Measurements from ENCODE around the gene GPR52. TPM values are rescaled to one million over a fixed set of nuclear protein-coding genes. Genes with fewer than 3 reads are reported as not detected.

Gene GPR52
- total and polyA plus RNA-seq, 7 donors: 0.28 to 2.5 (median 1.5) TPM; not detected in 2

DNA sequence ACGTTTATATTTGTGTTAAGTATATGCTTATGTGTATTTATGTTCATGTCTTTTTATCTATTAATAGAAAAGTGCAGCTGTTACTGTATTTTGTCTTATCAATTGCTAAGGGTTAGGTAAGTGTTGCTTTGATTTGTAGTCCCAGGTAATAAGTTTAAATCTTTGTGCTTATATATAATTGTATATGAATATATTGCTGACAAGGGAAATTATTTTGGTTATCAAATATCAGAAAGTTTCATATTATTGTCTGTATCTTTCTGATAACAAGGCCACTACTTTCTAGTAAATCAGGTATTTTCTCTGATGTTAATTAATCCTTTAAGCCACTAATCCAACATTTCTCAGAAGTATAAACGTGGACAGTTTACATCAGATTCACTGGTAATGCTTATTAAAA, 21.3 kb downstream of the GPR52 start:
- H3K27me3 ChIP-seq: no peaks in the 10 kb centered on the region
- H3K9me3 ChIP-seq: no peaks in the 10 kb centered on the region
- H3K4me1 ChIP-seq: no peaks in the 10 kb centered on the region
- no peak overlapping the region for H3K27ac ChIP-seq
- no peak for TF ChIP-seq POLR2AphosphoS5 (IDR thresholded peaks at IDR 0.05)
- TF ChIP-seq, protein P1, sequence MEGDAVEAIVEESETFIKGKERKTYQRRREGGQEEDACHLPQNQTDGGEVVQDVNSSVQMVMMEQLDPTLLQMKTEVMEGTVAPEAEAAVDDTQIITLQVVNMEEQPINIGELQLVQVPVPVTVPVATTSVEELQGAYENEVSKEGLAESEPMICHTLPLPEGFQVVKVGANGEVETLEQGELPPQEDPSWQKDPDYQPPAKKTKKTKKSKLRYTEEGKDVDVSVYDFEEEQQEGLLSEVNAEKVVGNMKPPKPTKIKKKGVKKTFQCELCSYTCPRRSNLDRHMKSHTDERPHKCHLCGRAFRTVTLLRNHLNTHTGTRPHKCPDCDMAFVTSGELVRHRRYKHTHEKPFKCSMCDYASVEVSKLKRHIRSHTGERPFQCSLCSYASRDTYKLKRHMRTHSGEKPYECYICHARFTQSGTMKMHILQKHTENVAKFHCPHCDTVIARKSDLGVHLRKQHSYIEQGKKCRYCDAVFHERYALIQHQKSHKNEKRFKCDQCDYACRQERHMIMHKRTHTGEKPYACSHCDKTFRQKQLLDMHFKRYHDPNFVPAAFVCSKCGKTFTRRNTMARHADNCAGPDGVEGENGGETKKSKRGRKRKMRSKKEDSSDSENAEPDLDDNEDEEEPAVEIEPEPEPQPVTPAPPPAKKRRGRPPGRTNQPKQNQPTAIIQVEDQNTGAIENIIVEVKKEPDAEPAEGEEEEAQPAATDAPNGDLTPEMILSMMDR (IDR thresholded peaks at IDR 0.05): no peak
- no peak for TF ChIP-seq EP300 (IDR thresholded peaks at IDR 0.05)
- TF ChIP-seq POLR2A (IDR thresholded peaks at IDR 0.05): no peak
- WGBS, 2 donors: 75 to 84% methylated on average over 2 of the region's 2 CpGs
- DNase-seq: no peak
- intact Hi-C loops (cut with DNase I): no loop called here
- no peaks in the 10 kb centered on the region for H3K36me3 ChIP-seq
- H3K4me3 ChIP-seq: no peak overlapping the region

DNA sequence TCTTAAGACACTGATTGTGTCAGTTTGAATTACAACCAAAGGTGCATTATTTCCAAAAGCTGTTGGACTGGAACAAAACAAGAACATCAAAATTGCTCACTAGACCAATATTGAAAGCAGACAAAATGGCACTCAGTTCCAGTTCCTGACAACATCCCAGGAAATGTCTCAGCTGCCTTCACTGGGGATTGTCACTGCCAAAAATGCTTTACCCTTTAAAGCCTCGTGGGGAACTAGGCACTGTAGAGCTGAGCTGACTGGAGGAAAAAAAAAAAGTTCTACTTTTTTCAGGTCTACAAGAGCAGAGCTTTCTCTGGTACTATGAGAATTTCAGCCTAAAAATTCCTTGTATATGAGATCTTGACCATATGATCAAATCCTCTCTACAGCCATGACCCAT, 21.9 kb downstream of the GPR52 start:
- no peak overlapping the region for H3K27ac ChIP-seq
- H3K4me1 ChIP-seq: no peaks in the 10 kb centered on the region
- TF ChIP-seq EP300 (IDR thresholded peaks at IDR 0.05): no peak
- TF ChIP-seq POLR2A (IDR thresholded peaks at IDR 0.05): no peak
- TF ChIP-seq POLR2AphosphoS5 (IDR thresholded peaks at IDR 0.05): no peak
- TF ChIP-seq, protein P1 (IDR thresholded peaks at IDR 0.05): no peak
- no peak for DNase-seq
- H3K4me3 ChIP-seq: no peak overlapping the region
- no peaks in the 10 kb centered on the region for H3K27me3 ChIP-seq
- H3K36me3 ChIP-seq: no peaks in the 10 kb centered on the region
- WGBS, 2 donors: 60 to 68% methylated on average over 1 of the region's 1 CpG
- no peaks in the 10 kb centered on the region for H3K9me3 ChIP-seq
- intact Hi-C loops (cut with DNase I): no loop called here

GRCh38 chr1:174479281-174479680, 31.5 kb downstream of the GPR52 start:
- WGBS, 2 donors: 97% methylated on average over 1 of the region's 1 CpG
- no peak for DNase-seq
- Histone ChIP-seq H3K9me3 (no peaks in the 10 kb centered on the region), H3K27ac (no peak overlapping the region), H3K27me3 (no peaks in the 10 kb centered on the region), H3K4me3 (no peak overlapping the region), H3K4me1 (no peaks in the 10 kb centered on the region), H3K36me3 (no peaks in the 10 kb centered on the region)
- TF ChIP-seq, protein P1 (IDR thresholded peaks at IDR 0.05): no peak
- no peak for TF ChIP-seq EP300 (IDR thresholded peaks at IDR 0.05)
- TF ChIP-seq POLR2A (IDR thresholded peaks at IDR 0.05): no peak
- TF ChIP-seq POLR2AphosphoS5 (IDR thresholded peaks at IDR 0.05): no peak
- intact Hi-C loops (cut with DNase I): no loop called here

GRCh38 chr1:174480324-174480723, 32.6 kb downstream of the GPR52 start:
- no peak for DNase-seq
- Histone ChIP-seq H3K4me1 (no peaks in the 10 kb centered on the region), H3K36me3 (no peaks in the 10 kb centered on the region), H3K4me3 (no peak overlapping the region), H3K27me3 (no peaks in the 10 kb centered on the region), H3K9me3 (no peaks in the 10 kb centered on the region), H3K27ac (no peak overlapping the region)
- 89 to 93% methylated on average over 1 of the region's 1 CpG for WGBS, 2 donors
- TF ChIP-seq POLR2A (IDR thresholded peaks at IDR 0.05) (no peak), EP300 (IDR thresholded peaks at IDR 0.05) (no peak), POLR2AphosphoS5 (IDR thresholded peaks at IDR 0.05) (no peak)
- TF ChIP-seq, protein P1 (IDR thresholded peaks at IDR 0.05): no peak
- intact Hi-C loops (cut with DNase I): no loop called here

DNA sequence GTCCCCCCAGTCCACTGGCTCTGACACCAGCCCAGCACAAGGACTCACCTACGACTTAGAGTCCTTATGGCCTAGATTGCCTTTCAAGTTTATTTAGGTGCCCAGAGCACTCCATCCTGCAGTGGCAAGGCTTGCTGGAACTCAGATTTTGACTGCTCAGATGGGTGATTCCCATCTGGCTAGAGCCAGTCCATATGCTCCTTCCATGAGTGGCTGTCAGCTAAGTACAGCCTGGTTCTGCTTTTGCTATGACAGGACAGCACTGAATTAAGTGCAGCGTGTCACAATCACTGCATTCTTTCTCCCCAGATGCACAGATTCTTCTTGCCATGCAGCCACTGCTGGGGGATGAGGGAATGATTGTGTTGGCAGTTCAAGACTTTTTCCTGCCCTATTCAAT, 43.8 kb downstream of the GPR52 start:
- DNase-seq: no peak
- Histone ChIP-seq H3K27ac (no peak overlapping the region), H3K4me1 (no peaks in the 10 kb centered on the region), H3K4me3 (no peak overlapping the region), H3K9me3 (no peaks in the 10 kb centered on the region), H3K36me3 (no peaks in the 10 kb centered on the region), H3K27me3 (no peaks in the 10 kb centered on the region)
- intact Hi-C loops (cut with DNase I): no loop called here
- TF ChIP-seq, protein P1 (IDR thresholded peaks at IDR 0.05): no peak
- 90 to 94% methylated on average over 2 of the region's 2 CpGs for WGBS, 2 donors
